ENCODE data around the gene FER. TPM values are rescaled to one million over a fixed set of nuclear protein-coding genes. Genes with fewer than 3 reads are reported as not detected.

Gene FER
- total RNA-seq, 2 experiments from 2014 or later, result 5.9 to 8.0 TPM

DNA sequence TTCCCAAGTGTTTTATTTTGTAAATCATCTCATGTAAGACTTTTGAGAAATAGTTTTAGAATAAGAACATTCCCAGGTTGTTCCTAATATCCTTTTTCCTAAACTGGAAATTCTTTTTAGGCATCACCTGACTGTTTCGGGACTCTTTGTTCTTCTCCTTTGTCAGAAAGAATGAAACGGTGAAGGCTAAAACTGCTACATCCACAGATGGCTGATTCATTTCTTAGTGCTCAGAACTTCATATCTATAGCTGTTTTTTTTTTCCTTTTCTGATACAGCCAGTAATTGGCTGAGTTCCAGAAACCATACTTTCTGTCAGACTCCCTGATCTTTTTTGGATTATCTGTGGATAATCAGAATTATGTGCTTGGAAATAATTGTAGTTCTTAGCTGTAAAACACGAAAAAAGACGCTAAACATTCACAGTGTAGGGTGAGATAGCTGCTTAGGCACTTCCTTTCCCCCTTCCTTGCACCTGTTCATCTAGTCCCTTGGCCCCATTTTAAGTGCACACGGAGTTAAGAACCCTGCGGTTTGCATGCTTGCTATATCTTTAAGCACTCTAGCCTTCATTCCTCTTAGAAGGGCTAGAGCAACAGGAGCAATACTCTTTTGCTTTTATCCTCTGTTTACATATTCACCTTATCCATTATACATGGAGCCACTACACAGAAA is 378.2 kb downstream of the FER start:
- Mint-ChIP-seq H3K4me3 (no peak overlapping the region), H3K27me3 (ENCODE audit: low read depth) (no peaks in the 10 kb centered on the region), H3K36me3 (ENCODE audit: low read depth) (no peaks in the 10 kb centered on the region), H3K27ac (no peak overlapping the region), H3K4me1 (ENCODE audit: low read depth) (no peaks in the 10 kb centered on the region), H3K9me3 (ENCODE audit: insufficient read depth) (peaks cover 5% of the 10 kb centered on the region)
- CTCF ChIA-PET, result no interaction called here
- no peak for ATAC-seq
- POLR2A ChIA-PET, result no interaction called here
- no peak for DNase-seq

DNA sequence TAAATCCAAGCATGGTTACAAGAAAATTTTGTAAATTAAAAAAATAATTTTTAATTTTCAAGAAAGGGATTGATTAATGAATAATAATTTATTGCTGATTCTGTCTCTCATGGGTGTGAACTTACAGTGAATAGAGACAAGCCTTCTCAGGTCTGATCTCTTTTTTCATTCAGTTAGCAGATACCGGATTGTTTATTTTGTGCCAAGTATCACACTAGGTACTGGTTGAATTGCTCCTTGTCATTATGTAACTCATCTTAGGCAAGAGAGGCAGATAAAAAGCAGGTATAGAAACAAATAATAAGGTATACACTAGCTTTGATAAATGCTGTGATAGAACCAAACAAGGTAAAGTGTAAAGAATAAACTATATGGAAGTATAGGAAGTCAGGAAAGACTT is 378.8 kb downstream of the FER start:
- peaks cover 5% of the 10 kb centered on the region for H3K9me3 Mint-ChIP-seq (ENCODE audit: insufficient read depth)
- H3K4me1 Mint-ChIP-seq (ENCODE audit: low read depth), result no peaks in the 10 kb centered on the region
- POLR2A ChIA-PET, result no interaction called here
- DNase-seq (no peak), ATAC-seq (no peak)
- no peaks in the 10 kb centered on the region for H3K27me3 Mint-ChIP-seq (ENCODE audit: low read depth)
- CTCF ChIA-PET, result no interaction called here
- no peak overlapping the region for H3K4me3 Mint-ChIP-seq
- no peak overlapping the region for H3K27ac Mint-ChIP-seq
- H3K36me3 Mint-ChIP-seq (ENCODE audit: low read depth), result no peaks in the 10 kb centered on the region

DNA sequence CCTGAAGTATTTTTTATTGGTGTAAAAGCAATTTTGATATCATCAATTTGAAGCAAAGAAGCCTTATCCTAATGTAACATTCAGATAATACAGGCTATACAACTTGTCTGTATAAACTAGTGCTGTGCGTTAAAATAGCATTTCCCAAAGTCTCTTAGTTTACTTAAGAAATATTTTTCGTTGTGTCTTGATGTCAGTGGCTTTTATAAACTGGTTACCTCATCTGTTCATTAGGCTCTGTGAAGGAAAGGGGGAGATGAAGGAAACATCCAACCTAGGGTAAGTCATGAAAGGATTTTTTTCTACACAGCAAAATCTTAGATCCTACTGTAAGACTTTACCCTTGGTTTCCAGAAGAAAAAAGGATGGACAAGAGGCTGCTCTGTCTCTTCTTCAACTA is 389.2 kb downstream of the FER start:
- DNase-seq, result no peak
- no peaks in the 10 kb centered on the region for H3K9me3 Mint-ChIP-seq (ENCODE audit: insufficient read depth)
- ChIA-PET POLR2A (no interaction called here), CTCF (no interaction called here)
- no peak overlapping the region for H3K27ac Mint-ChIP-seq
- H3K4me1 Mint-ChIP-seq (ENCODE audit: low read depth), result no peaks in the 10 kb centered on the region
- H3K4me3 Mint-ChIP-seq, result no peak overlapping the region
- no peak for ATAC-seq
- no peaks in the 10 kb centered on the region for H3K36me3 Mint-ChIP-seq (ENCODE audit: low read depth)
- no peaks in the 10 kb centered on the region for H3K27me3 Mint-ChIP-seq (ENCODE audit: low read depth)

- Mint-ChIP-seq H3K9me3 (ENCODE audit: insufficient read depth) (no peaks in the 10 kb centered on the region), H3K27ac (no peak overlapping the region), H3K27me3 (ENCODE audit: low read depth) (no peaks in the 10 kb centered on the region), H3K4me3 (no peak overlapping the region), H3K4me1 (ENCODE audit: low read depth) (no peaks in the 10 kb centered on the region), H3K36me3 (ENCODE audit: low read depth) (no peaks in the 10 kb centered on the region)
- ChIA-PET POLR2A (no interaction called here), CTCF (no interaction called here)
- ATAC-seq (no peak), DNase-seq (no peak)
These were observed 393.8 kb downstream of the FER start for GRCh38 chr5:109141222-109142200.

DNA sequence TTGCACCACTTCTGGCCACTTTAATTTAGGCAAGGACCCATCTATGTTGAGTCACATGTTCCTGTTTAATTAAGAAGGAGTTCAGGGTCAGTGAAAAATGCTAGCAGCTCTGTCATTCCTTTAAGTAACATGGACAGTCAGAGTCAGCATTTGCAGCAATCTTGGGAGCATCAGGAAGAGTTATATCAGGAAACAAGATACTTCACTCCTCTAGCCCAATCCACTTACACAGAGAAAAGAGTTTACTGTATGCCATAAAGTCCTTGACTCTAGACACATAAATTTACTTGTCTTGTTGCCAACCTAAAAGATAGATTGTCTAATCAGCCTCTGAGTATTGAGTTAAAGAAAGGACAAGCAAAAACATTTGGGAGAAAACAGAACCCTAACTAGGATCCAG is 395.3 kb downstream of the FER start:
- POLR2A ChIA-PET, result no interaction called here

DNA sequence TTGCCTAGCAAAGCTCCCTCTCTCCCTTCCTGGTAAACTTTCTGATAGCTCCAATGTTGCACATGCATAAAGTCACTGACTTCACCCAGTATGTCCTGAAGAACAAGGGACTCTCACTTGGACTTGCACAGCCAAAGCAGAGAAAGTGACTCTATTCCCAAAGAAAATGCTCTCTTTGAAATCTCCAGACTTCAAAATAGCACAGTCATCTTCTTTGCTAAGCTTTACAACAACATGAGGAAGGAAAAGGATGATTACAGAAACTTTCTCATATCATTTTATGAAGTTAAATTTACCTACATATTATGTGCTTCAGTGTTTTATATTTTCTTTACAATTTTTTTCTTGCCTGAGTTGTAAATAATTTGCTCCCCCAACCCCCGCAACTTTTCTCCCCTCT is 397.4 kb downstream of the FER start:
- H3K4me3 Mint-ChIP-seq, result no peak overlapping the region
- ATAC-seq (no peak), DNase-seq (no peak)
- H3K27ac Mint-ChIP-seq, result no peak overlapping the region
- H3K36me3 Mint-ChIP-seq (ENCODE audit: low read depth), result no peaks in the 10 kb centered on the region
- H3K9me3 Mint-ChIP-seq (ENCODE audit: insufficient read depth), result no peaks in the 10 kb centered on the region
- no peaks in the 10 kb centered on the region for H3K4me1 Mint-ChIP-seq (ENCODE audit: low read depth)
- CTCF ChIA-PET, result no interaction called here
- POLR2A ChIA-PET, result no interaction called here
- H3K27me3 Mint-ChIP-seq (ENCODE audit: low read depth), result no peaks in the 10 kb centered on the region

More for the DNA sequence above, 395.3 kb downstream of the FER start:
- ATAC-seq (no peak), DNase-seq (no peak)
- Mint-ChIP-seq H3K9me3 (ENCODE audit: insufficient read depth) (no peaks in the 10 kb centered on the region), H3K27ac (no peak overlapping the region), H3K27me3 (ENCODE audit: low read depth) (no peaks in the 10 kb centered on the region), H3K4me1 (ENCODE audit: low read depth) (no peaks in the 10 kb centered on the region), H3K4me3 (no peak overlapping the region), H3K36me3 (ENCODE audit: low read depth) (no peaks in the 10 kb centered on the region)
- CTCF ChIA-PET, result no interaction called here

DNA sequence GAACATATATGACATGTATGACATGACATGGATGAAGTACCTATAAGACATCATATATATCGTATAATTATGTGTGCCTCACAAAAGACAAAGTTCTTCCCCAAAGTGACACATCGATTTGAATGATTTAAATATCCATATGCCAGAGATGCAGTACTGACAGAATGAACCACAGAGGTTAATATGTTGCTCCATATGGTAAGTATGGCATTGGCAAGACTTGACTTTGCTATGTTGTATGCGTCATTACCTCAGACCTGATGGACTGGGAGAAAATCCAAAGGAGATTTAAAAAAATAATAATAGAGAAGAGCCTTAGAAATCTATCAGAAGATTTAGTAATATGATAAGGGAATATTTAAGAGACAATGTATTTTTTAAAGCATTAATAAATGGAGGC is 398.9 kb downstream of the FER start:
- no peaks in the 10 kb centered on the region for H3K27me3 Mint-ChIP-seq (ENCODE audit: low read depth)
- H3K4me3 Mint-ChIP-seq, result no peak overlapping the region
- H3K36me3 Mint-ChIP-seq (ENCODE audit: low read depth), result no peaks in the 10 kb centered on the region
- DNase-seq (no peak), ATAC-seq (no peak)
- H3K4me1 Mint-ChIP-seq (ENCODE audit: low read depth), result no peaks in the 10 kb centered on the region
- H3K27ac Mint-ChIP-seq, result no peak overlapping the region
- POLR2A ChIA-PET, result no interaction called here
- H3K9me3 Mint-ChIP-seq (ENCODE audit: insufficient read depth), result no peaks in the 10 kb centered on the region
- CTCF ChIA-PET, result no interaction called here

- H3K36me3 Mint-ChIP-seq (ENCODE audit: low read depth), result no peaks in the 10 kb centered on the region
- POLR2A ChIA-PET, result no interaction called here
- no peaks in the 10 kb centered on the region for H3K9me3 Mint-ChIP-seq (ENCODE audit: insufficient read depth)
These were observed 404.9 kb downstream of the FER start for GRCh38 chr5:109152565-109152964.

DNA sequence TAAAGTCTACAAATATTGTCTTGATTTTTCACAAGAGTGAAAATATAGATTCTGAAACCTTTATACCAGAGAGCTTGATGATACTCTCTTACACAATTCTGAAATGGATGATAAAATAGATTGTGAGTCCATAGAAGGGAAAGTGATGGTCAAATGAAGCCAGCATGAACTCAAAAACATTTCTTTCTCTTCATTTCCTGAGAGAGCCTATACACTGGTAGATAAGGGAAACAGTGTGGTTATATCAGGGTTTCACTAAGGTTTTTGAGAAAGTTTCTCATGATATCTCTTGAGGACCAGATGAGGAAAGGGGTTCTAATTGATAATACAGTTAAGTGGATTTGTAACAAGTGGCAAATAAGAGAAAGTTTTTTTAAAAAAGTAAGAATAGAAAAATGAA is 407.9 kb downstream of the FER start:
- no peaks in the 10 kb centered on the region for H3K27me3 Mint-ChIP-seq (ENCODE audit: low read depth)
- no peak overlapping the region for H3K27ac Mint-ChIP-seq
- DNase-seq (no peak), ATAC-seq (no peak)
- CTCF ChIA-PET, result no interaction called here
- POLR2A ChIA-PET, result no interaction called here
- H3K4me3 Mint-ChIP-seq, result no peak overlapping the region
- H3K9me3 Mint-ChIP-seq (ENCODE audit: insufficient read depth), result no peaks in the 10 kb centered on the region
- no peaks in the 10 kb centered on the region for H3K36me3 Mint-ChIP-seq (ENCODE audit: low read depth)
- no peaks in the 10 kb centered on the region for H3K4me1 Mint-ChIP-seq (ENCODE audit: low read depth)

More at GRCh38 chr5:109152565-109152964, 404.9 kb downstream of the FER start:
- H3K27ac Mint-ChIP-seq, result no peak overlapping the region
- CTCF ChIA-PET, result no interaction called here
- ATAC-seq (no peak), DNase-seq (no peak)
- no peak overlapping the region for H3K4me3 Mint-ChIP-seq
- no peaks in the 10 kb centered on the region for H3K27me3 Mint-ChIP-seq (ENCODE audit: low read depth)
- no peaks in the 10 kb centered on the region for H3K4me1 Mint-ChIP-seq (ENCODE audit: low read depth)

DNA sequence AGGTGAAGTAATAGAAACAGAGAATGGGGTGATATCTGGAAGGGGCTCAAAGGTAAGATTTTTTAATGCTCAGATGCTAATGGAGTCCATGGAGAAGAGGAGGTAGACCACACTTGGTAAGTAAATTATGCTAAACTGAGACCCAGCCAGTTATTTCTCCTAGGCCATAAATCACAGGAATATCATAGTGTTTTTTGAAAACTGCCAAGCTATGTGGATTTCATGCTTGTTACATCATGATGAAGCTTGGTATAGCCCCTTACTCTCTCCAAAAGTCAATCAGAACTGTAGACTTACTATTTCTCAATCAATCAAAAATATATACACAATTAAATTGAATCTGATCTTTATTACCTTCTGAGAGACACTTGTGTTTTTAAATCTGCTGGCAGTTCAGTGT is 409.2 kb downstream of the FER start:
- Mint-ChIP-seq H3K9me3 (ENCODE audit: insufficient read depth) (no peaks in the 10 kb centered on the region), H3K27ac (no peak overlapping the region), H3K4me1 (ENCODE audit: low read depth) (no peaks in the 10 kb centered on the region), H3K4me3 (no peak overlapping the region), H3K36me3 (ENCODE audit: low read depth) (no peaks in the 10 kb centered on the region), H3K27me3 (ENCODE audit: low read depth) (no peaks in the 10 kb centered on the region)
- no peak for DNase-seq
- POLR2A ChIA-PET, result no interaction called here
- no peak for ATAC-seq
- CTCF ChIA-PET, result no interaction called here

DNA sequence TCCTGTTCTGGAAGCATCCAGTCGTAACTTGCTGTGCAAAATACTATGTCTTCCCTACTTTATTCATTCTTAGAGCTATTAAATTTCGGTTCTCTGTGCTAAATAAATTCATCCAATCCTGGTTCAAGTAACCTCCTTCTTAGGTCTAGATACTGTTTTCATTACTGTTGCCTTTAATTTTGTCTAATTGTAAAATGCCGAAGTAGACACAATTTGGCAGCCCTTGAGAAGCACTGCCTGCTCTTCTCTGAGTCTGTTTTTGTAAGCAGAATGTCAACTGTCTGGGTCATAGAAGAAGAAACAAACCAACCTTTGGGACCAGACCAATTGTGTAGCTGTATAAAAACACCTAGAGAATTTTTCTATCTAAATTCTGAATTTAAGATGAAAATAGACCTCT is 412.8 kb downstream of the FER start:
- no peak overlapping the region for H3K4me3 Mint-ChIP-seq
- DNase-seq (no peak), ATAC-seq (no peak)
- ChIA-PET POLR2A (no interaction called here), CTCF (no interaction called here)
- H3K27me3 Mint-ChIP-seq (ENCODE audit: low read depth), result no peaks in the 10 kb centered on the region
- no peaks in the 10 kb centered on the region for H3K4me1 Mint-ChIP-seq (ENCODE audit: low read depth)
- no peaks in the 10 kb centered on the region for H3K36me3 Mint-ChIP-seq (ENCODE audit: low read depth)
- H3K9me3 Mint-ChIP-seq (ENCODE audit: insufficient read depth), result no peaks in the 10 kb centered on the region
- H3K27ac Mint-ChIP-seq, result no peak overlapping the region

DNA sequence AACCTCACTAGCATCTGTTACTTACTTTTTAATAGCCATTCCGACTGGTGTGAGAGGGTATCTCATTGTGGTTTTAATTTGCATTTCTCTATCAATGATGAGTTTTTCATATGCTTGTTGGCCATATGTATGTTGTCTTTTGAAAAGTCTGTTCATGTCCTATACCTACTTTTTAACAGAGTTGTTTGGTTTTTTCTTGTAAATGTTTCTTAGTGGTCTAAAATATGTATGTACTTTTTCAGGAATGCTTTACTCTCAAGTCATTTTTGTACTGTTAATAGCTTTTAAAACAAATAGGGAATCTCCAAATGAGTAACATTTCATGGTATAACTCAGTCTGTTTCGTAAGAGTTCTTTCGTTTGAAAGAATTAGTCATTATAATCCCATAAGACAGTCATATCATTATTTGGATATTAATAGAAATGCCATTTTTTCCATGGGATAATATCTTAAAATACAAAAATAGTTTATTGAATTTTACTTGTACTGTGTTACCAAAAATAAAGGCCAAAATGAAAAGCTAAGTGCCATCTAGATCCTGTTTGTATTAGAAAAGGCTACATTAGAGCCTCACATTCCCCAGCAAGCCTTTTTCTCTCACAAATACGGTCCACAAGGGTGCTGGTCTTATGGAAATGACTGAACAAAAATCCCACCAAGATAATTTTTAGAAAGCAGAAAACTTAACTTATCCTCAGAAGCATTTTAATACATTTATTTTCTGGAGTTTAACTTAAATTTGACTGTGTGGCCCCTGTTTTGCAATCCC is 414.4 kb downstream of the FER start:
- Mint-ChIP-seq H3K27me3 (ENCODE audit: low read depth) (no peaks in the 10 kb centered on the region), H3K36me3 (ENCODE audit: low read depth) (no peaks in the 10 kb centered on the region), H3K4me3 (no peak overlapping the region), H3K9me3 (ENCODE audit: insufficient read depth) (no peaks in the 10 kb centered on the region), H3K4me1 (ENCODE audit: low read depth) (no peaks in the 10 kb centered on the region), H3K27ac (no peak overlapping the region)
- no peak for DNase-seq
- ChIA-PET CTCF (no interaction called here), POLR2A (no interaction called here)
- ATAC-seq, result no peak

Data from activated CD8-positive, alpha-beta T cell treated with anti-CD3 and anti-CD28 coated beads, Interleukin-2, amount 10 ng/mL, durations not matched to agents 7 days and 5 days (primary cell).